ENCODE data around the gene ALDH1A3. TPM values are rescaled to one million over a fixed set of nuclear protein-coding genes. Genes with fewer than 3 reads are reported as not detected.

The ALDH1A3 gene
- total RNA-seq, 1 experiment from 2014 or later: 5,398 TPM

DNA sequence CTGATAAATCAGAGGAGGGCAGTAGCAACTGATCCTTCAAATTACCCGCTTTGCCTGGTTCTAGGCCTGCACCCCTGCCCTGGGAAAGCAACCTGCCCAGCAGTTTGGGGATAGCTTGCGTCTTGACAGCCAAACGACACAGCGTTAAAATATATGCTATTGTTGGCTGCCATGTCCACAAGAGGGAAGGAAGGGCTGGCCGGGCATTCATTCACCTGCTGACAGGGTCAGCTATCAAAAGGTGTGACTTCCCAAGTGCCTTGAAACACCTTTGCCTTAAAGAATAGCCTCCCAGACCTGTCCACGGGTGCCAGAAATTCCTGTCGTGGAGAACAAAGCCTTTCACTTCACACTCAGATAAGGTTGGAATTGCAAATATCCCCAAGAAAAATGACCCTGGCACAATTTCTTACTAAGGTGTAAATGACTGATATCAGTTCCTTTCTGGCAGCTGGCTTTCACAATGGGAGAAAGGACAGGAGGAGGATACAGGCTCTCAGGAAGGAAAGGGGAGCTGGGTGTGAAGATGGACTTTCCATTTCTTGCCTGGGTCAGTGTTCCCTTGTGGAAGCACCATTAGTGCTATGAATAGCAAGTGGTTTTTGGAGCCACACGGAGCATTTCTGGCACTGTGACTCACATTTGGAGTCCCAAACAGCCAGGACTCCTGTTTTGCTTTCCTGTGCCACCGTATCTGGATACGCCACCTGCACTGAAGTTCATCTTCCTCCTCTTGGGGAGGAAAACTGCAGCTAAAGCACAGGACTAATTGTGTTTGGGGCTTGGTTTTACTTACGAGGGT lies 19.2 kb downstream of the ALDH1A3 start:
- H3K4me2 ChIP-seq (ENCODE audit: low read length): no peak overlapping the region
- intact Hi-C loops (cut with micrococcal nuclease): no loop called here
- peaks cover 89% of the 10 kb centered on the region for H3F3A ChIP-seq (ENCODE audit: low read length, unreplicated experiment)
- no peak overlapping the region for H3K9ac ChIP-seq (ENCODE audit: low read length)
- ChIA-PET POLR2A (ENCODE audit: unreplicated experiment) (no interaction called here), CTCF (no interaction called here)
- BruUV-seq (replicated peaks): no TSS peak
- peak overlapping the region; percentile 5 for H3K27ac ChIP-seq (ENCODE audit: low read length)
- H3K9me2 ChIP-seq (replicated peaks; ENCODE audit: low read length): no peaks in the 10 kb centered on the region
- ATAC-seq (no peak), DNase-seq (no peak)
- peaks cover 4% of the 10 kb centered on the region; the same call in 1 of the 2 replicates for H3K79me2 ChIP-seq (ENCODE audit: low read length)
- H3K9me3 ChIP-seq (ENCODE audit: low read length): no peaks in the 10 kb centered on the region
- TF ChIP-seq, protein P1, sequence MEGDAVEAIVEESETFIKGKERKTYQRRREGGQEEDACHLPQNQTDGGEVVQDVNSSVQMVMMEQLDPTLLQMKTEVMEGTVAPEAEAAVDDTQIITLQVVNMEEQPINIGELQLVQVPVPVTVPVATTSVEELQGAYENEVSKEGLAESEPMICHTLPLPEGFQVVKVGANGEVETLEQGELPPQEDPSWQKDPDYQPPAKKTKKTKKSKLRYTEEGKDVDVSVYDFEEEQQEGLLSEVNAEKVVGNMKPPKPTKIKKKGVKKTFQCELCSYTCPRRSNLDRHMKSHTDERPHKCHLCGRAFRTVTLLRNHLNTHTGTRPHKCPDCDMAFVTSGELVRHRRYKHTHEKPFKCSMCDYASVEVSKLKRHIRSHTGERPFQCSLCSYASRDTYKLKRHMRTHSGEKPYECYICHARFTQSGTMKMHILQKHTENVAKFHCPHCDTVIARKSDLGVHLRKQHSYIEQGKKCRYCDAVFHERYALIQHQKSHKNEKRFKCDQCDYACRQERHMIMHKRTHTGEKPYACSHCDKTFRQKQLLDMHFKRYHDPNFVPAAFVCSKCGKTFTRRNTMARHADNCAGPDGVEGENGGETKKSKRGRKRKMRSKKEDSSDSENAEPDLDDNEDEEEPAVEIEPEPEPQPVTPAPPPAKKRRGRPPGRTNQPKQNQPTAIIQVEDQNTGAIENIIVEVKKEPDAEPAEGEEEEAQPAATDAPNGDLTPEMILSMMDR (conservative IDR thresholded peaks at IDR 0.05; ENCODE audit: low read depth, low read length): no peak
- no peak for TF ChIP-seq EZH2phosphoT487 (IDR thresholded peaks at IDR 0.05; ENCODE audit: borderline replicate concordance, low read length)
- no peak for TF ChIP-seq EZH2 (IDR thresholded peaks at IDR 0.05; ENCODE audit: low read length, unreplicated experiment)
- H3K4me1 ChIP-seq (ENCODE audit: insufficient read depth, low read length): no peaks in the 10 kb centered on the region; the same call in 1 of the 2 replicates
- peaks cover 38% of the 10 kb centered on the region for H4K20me1 ChIP-seq (ENCODE audit: low read length)
- no peak overlapping the region for H2AFZ ChIP-seq (ENCODE audit: low read length)
- H3K36me3 ChIP-seq (ENCODE audit: low read depth, low read length): peaks cover 96% of the 10 kb centered on the region
- H3K4me3 ChIP-seq (ENCODE audit: low read length): no peak overlapping the region
- H3K27me3 ChIP-seq (ENCODE audit: low read length): no peaks in the 10 kb centered on the region

- CTCF ChIA-PET: no interaction called here
Measured at GRCh38 chr15:100899601-100900000, 20.0 kb downstream of the ALDH1A3 start.

More at GRCh38 chr15:100899601-100900000, 20.0 kb downstream of the ALDH1A3 start:
- H3K9ac ChIP-seq (ENCODE audit: low read length): no peak overlapping the region
- no peak overlapping the region for H2AFZ ChIP-seq (ENCODE audit: low read length)
- peak overlapping the region; percentile 5 for H3K27ac ChIP-seq (ENCODE audit: low read length)
- no peaks in the 10 kb centered on the region for H3K9me3 ChIP-seq (ENCODE audit: low read length)
- intact Hi-C loops (cut with micrococcal nuclease): no loop called here
- no peaks in the 10 kb centered on the region for H3K27me3 ChIP-seq (ENCODE audit: low read length)
- no peak for TF ChIP-seq EZH2 (IDR thresholded peaks at IDR 0.05; ENCODE audit: low read length, unreplicated experiment)
- TF ChIP-seq, protein P1 (conservative IDR thresholded peaks at IDR 0.05; ENCODE audit: low read depth, low read length): no peak
- H3K4me1 ChIP-seq (ENCODE audit: insufficient read depth, low read length): no peaks in the 10 kb centered on the region; the same call in 1 of the 2 replicates
- H3K4me2 ChIP-seq (ENCODE audit: low read length): no peak overlapping the region
- no peaks in the 10 kb centered on the region for H3K9me2 ChIP-seq (replicated peaks; ENCODE audit: low read length)
- ATAC-seq (no peak), DNase-seq (no peak)
- H4K20me1 ChIP-seq (ENCODE audit: low read length): peaks cover 35% of the 10 kb centered on the region
- H3K4me3 ChIP-seq (ENCODE audit: low read length): no peak overlapping the region
- no TSS peak for BruUV-seq (replicated peaks)
- peaks cover 96% of the 10 kb centered on the region for H3K36me3 ChIP-seq (ENCODE audit: low read depth, low read length)
- peaks cover 88% of the 10 kb centered on the region for H3F3A ChIP-seq (ENCODE audit: low read length, unreplicated experiment)
- peaks cover 4% of the 10 kb centered on the region; the same call in 1 of the 2 replicates for H3K79me2 ChIP-seq (ENCODE audit: low read length)
- POLR2A ChIA-PET (ENCODE audit: unreplicated experiment): no interaction called here

Measured in PC-3 (cell line).